IMR-90 (cell line): ENCODE results near the gene RYR2. TPM values are rescaled to one million over a fixed set of nuclear protein-coding genes. Genes with fewer than 3 reads are reported as not detected.

Experiments used
- ATAC-seq: fragments of 200-7000 bp; cut with Tn5 transposase; 2 replicates; pipeline ENCODE4 v1.9.1; 2020; ENCODE audit warnings: low read depth, mild to moderate bottlenecking, moderate library complexity
- BruUV-seq: library from RNA; stranded (reverse); fragments of 400-500 nt; replicated peaks from 2 replicates; lab custom pipeline; 2021; lab: Mats Ljungman, UMichigan
- CTCF ChIA-PET: fragments of 300-600 bp; formaldehyde crosslinking; extraction: SDS; loops from one replicate; lab custom pipeline; 2021; ENCODE audit warnings: antibody characterized with exemption; lab: Yijun Ruan, JAX
- POLR2A ChIA-PET: fragments of 300-600 bp; sonication (Branson Sonifier 250); formaldehyde crosslinking; loops from one replicate; lab custom pipeline; 2022; ENCODE audit warnings: antibody characterized with exemption; ENCODE audit not compliant: unreplicated experiment; lab: Charles Lee
- DNase-seq: peaks from one replicate; pipeline ENCODE4 v3.0.0; 2013
- H2AFZ ChIP-seq: replicated peaks from 2 replicates; pipeline ENCODE3; 2013; ENCODE audit warnings: low read length, mild to moderate bottlenecking; ENCODE audit not compliant: poor library complexity
- H2AK5ac ChIP-seq: 2 replicates; pipeline ENCODE4 v1.6.1; 2013; ENCODE audit warnings: low read depth, low read length, inconsistent platforms
- H2AK9ac ChIP-seq: replicated peaks from 2 replicates; pipeline ENCODE3; 2013; ENCODE audit warnings: mild to moderate bottlenecking, low read depth, low read length, moderate library complexity; ENCODE audit not compliant: poor library complexity
- H2BK120ac ChIP-seq: 2 replicates; pipeline ENCODE4 v1.6.1; 2013; ENCODE audit warnings: low read depth, low read length, inconsistent platforms
- H2BK15ac ChIP-seq: 3 replicates; pipeline ENCODE4 v1.6.1; 2013; ENCODE audit warnings: low read depth, low read length, inconsistent platforms
- H2BK20ac ChIP-seq: 2 replicates; pipeline ENCODE4 v1.6.1; 2013; ENCODE audit warnings: low read depth, mild to moderate bottlenecking, inconsistent platforms, low read length, moderate library complexity
- H2BK5ac ChIP-seq: 2 replicates; pipeline ENCODE4 v1.6.1; 2013; ENCODE audit warnings: mild to moderate bottlenecking, low read depth, low read length, inconsistent platforms; ENCODE audit not compliant: poor library complexity, severe bottlenecking
- H3K14ac ChIP-seq: replicated peaks from 2 replicates; pipeline ENCODE4 v1.6.1; 2013; ENCODE audit warnings: low read depth, low read length, inconsistent platforms
- H3K18ac ChIP-seq: 2 replicates; pipeline ENCODE4 v1.6.1; 2013; ENCODE audit warnings: low read depth, low read length, control low read depth
- H3K23ac ChIP-seq: 2 replicates; pipeline ENCODE4 v1.6.1; 2013; ENCODE audit warnings: low read depth, low read length, inconsistent platforms
- H3K27ac ChIP-seq: 2 replicates; pipeline ENCODE4 v1.5.1; 2013; ENCODE audit warnings: mild to moderate bottlenecking, control low read depth, low read length; ENCODE audit not compliant: insufficient read depth
- H3K27me3 ChIP-seq: 2 replicates; pipeline ENCODE4 v1.6.1; 2013; ENCODE audit warnings: low read length; ENCODE audit not compliant: control insufficient read depth, insufficient read depth
- H3K36me3 ChIP-seq: 2 replicates; pipeline ENCODE4 v1.6.1; 2013; ENCODE audit warnings: low read length, mixed read lengths; ENCODE audit not compliant: control insufficient read depth, insufficient read depth
- H3K4ac ChIP-seq: 2 replicates; pipeline ENCODE4 v1.6.1; 2013; ENCODE audit warnings: low read depth, low read length, inconsistent platforms
- H3K4me1 ChIP-seq: 2 replicates; pipeline ENCODE4 v1.6.1; 2013; ENCODE audit warnings: low read length, mixed read lengths; ENCODE audit not compliant: control insufficient read depth, insufficient read depth
- H3K4me2 ChIP-seq: 2 replicates; pipeline ENCODE4 v1.6.1; 2013; ENCODE audit warnings: low read depth, mild to moderate bottlenecking, control low read depth, low read length, moderate library complexity
- H3K4me3 ChIP-seq: 2 replicates; pipeline ENCODE4 v1.5.1; 2013; ENCODE audit warnings: low read depth, mild to moderate bottlenecking, control low read depth, low read length, moderate library complexity; ENCODE audit not compliant: insufficient read depth
- H3K56ac ChIP-seq: 2 replicates; pipeline ENCODE4 v1.6.1; 2013; ENCODE audit warnings: low read length, inconsistent platforms; ENCODE audit not compliant: insufficient read depth; ENCODE audit errors: extremely low read depth
- H3K79me1 ChIP-seq, 2 experiments: 2 replicates each; pipeline ENCODE4 v1.6.1; 2013; ENCODE audit warnings: low read length in 2 of 2, inconsistent platforms in 1 of 2, low read depth in 1 of 2
- H3K9ac ChIP-seq: 2 replicates; pipeline ENCODE4 v1.6.1; 2013; ENCODE audit warnings: low read depth, low read length, control low read depth
- H3K9me1 ChIP-seq: 2 replicates; pipeline ENCODE4 v1.6.1; 2013; ENCODE audit warnings: low read length, inconsistent platforms; ENCODE audit not compliant: insufficient read depth
- H3K9me3 ChIP-seq: 2 replicates; pipeline ENCODE4 v1.6.1; 2013; ENCODE audit warnings: low read length; ENCODE audit not compliant: control insufficient read depth, insufficient read depth
- H4K20me1 ChIP-seq: 2 replicates; pipeline ENCODE4 v1.6.1; 2013; ENCODE audit warnings: low read length, inconsistent platforms; ENCODE audit not compliant: insufficient read depth
- H4K5ac ChIP-seq: 2 replicates; pipeline ENCODE4 v1.6.1; 2013; ENCODE audit warnings: mild to moderate bottlenecking, low read depth, low read length, control low read depth
- H4K8ac ChIP-seq, 2 experiments: 2 replicates each; pipeline ENCODE4 v1.6.1; 2013; ENCODE audit warnings: low read depth in 2 of 2, low read length in 2 of 2, control low read depth in 1 of 2, inconsistent platforms in 1 of 2
- H4K91ac ChIP-seq: 2 replicates; pipeline ENCODE4 v1.6.1; 2013; ENCODE audit warnings: low read depth, low read length, inconsistent platforms; ENCODE audit not compliant: insufficient read depth
- BHLHE40 ChIP-seq: fragments of 150-350 bp; IDR thresholded peaks from 2 replicates; pipeline ENCODE4 v1.6.1; 2016; ENCODE audit warnings: mild to moderate bottlenecking, low read depth, low read length
- CEBPB ChIP-seq: IDR thresholded peaks from 2 replicates; pipeline ENCODE4 v1.6.1; 2012; ENCODE audit warnings: low read depth, low read length, improper control_type of control experiment
- CHD1 ChIP-seq: IDR thresholded peaks from 2 replicates; pipeline ENCODE4 v1.6.1; 2012; ENCODE audit warnings: low read depth, low read length, improper control_type of control experiment
- CTCF ChIP-seq: conservative IDR thresholded peaks from 2 replicates; pipeline ENCODE4 v1.5.1; 2012; ENCODE audit warnings: mild to moderate bottlenecking, low read depth, low read length, improper control_type of control experiment
- ELK1 ChIP-seq: fragments of 150-350 bp; IDR thresholded peaks from 2 replicates; pipeline ENCODE4 v1.6.1; 2016; ENCODE audit warnings: low read depth, mild to moderate bottlenecking, low read length, moderate library complexity, borderline replicate concordance
- FOS ChIP-seq: fragments of 150-350 bp; IDR thresholded peaks from 2 replicates; pipeline ENCODE4 v1.6.1; 2016; ENCODE audit warnings: low read depth, low read length
- MAFK ChIP-seq: IDR thresholded peaks from 2 replicates; pipeline ENCODE4 v1.6.1; 2012; ENCODE audit warnings: low read depth, low read length, improper control_type of control experiment
- MAZ ChIP-seq: IDR thresholded peaks from 2 replicates; pipeline ENCODE4 v1.6.1; 2012; ENCODE audit warnings: low read depth, mild to moderate bottlenecking, low read length, improper control_type of control experiment, moderate library complexity, borderline replicate concordance
- MXI1 ChIP-seq: IDR thresholded peaks from 2 replicates; pipeline ENCODE4 v1.6.1; 2012; ENCODE audit warnings: low read depth, mild to moderate bottlenecking, low read length, moderate library complexity, borderline replicate concordance
- NFE2L2 ChIP-seq: fragments of 150-350 bp; IDR thresholded peaks from 2 replicates; pipeline ENCODE4 v1.6.1; 2016; ENCODE audit warnings: low read depth, mild to moderate bottlenecking, low read length
- POLR2A ChIP-seq: IDR thresholded peaks from 2 replicates; pipeline ENCODE4 v1.6.1; 2012; ENCODE audit warnings: mild to moderate bottlenecking, low read depth, low read length
- RAD21 ChIP-seq: IDR thresholded peaks from 2 replicates; pipeline ENCODE4 v1.6.1; 2012; ENCODE audit warnings: low read length, improper control_type of control experiment
- RCOR1 ChIP-seq: IDR thresholded peaks from 2 replicates; pipeline ENCODE4 v1.6.1; 2012; ENCODE audit warnings: mild to moderate bottlenecking, low read length, improper control_type of control experiment; ENCODE audit not compliant: insufficient replicate concordance
- RFX5 ChIP-seq: IDR thresholded peaks from 2 replicates; pipeline ENCODE4 v1.8.0; 2012; ENCODE audit warnings: low read depth, mild to moderate bottlenecking, low read length, moderate library complexity
- SMC3 ChIP-seq: fragments of 150-350 bp; IDR thresholded peaks from 2 replicates; pipeline ENCODE4 v1.6.1; 2016; ENCODE audit warnings: low read depth, mild to moderate bottlenecking, antibody characterized with exemption, low read length, moderate library complexity
- USF2 ChIP-seq: fragments of 150-350 bp; IDR thresholded peaks from 2 replicates; pipeline ENCODE4 v1.6.1; 2017; ENCODE audit warnings: mild to moderate bottlenecking, antibody characterized with exemption, low read length, low read depth
- WGBS, 2 experiments: methylation state at CpG; one replicate each; pipeline versions ENCODE4 v1.1.5 to v1.1.7; 2013; ENCODE audit warnings: missing lambda C conversion rate in 2 of 2; ENCODE audit not compliant: insufficient read length in 1 of 2; ENCODE audit errors: extremely low coverage in 2 of 2; 5-methylcytosine and 5-hydroxymethylcytosine counted together
- dilution Hi-C: fragments of 300-500 bp; cut with HindIII; formaldehyde crosslinking; loops from one replicate; pipeline ENCODE4 v1.14.3; 2018; ENCODE audit warnings: low sequenced_read_pairs; ENCODE audit not compliant: unreplicated experiment
- in situ Hi-C: fragments of 300-500 bp; cut with MboI; formaldehyde crosslinking; loops from 3 replicates; pipeline ENCODE4 v1.14.3; 2019; ENCODE audit warnings: low sequenced_read_pairs, inconsistent platforms, mixed read lengths
- intact Hi-C: fragments of 100-400 bp; cut with micrococcal nuclease; formaldehyde crosslinking; loops from 2 replicates; pipeline ENCODE4 v1.10.0; 2022
- polyA plus RNA-seq, 3 experiments: library from polyadenylated mRNA; depleted of rRNA; stranded (reverse); fragments of >200 nt; gene quantifications; 2 replicates each; pipeline ENCODE4 v1.2.3, GENCODE V29; 2012; ENCODE audit warnings: low replicate concordance in 1 of 3
- total RNA-seq: library from RNA; depleted of rRNA; stranded (reverse); fragments of >200 nt; gene quantifications from 2 replicates; pipeline ENCODE4 v1.2.3, GENCODE V29; 2012

The RYR2 gene
- total and polyA plus RNA-seq, 2 of the 4 experiments (the other 2 are of a cell fraction) = not detected

GRCh38 chr1:237788069-237788468, 746.1 kb downstream of the RYR2 start:
- Histone ChIP-seq H3K4me3 (no peak overlapping the region), H3K9me3 (peaks cover 6% of the 10 kb centered on the region; the same call in 1 of the 2 replicates), H3K79me1 (no peaks in the 10 kb centered on the region), H3K36me3 (no peaks in the 10 kb centered on the region), H3K4ac (no peak overlapping the region), H3K18ac (no peak overlapping the region), H3K9ac (no peak overlapping the region), H3K27ac (no peak overlapping the region), H4K5ac (no peak overlapping the region), H3K14ac (no peak overlapping the region), H2BK120ac (no peak overlapping the region), H2AK5ac (no peak overlapping the region), H3K4me1 (no peaks in the 10 kb centered on the region), H2AFZ (no peak overlapping the region), H3K56ac (no peak overlapping the region), H3K23ac (no peak overlapping the region), H2AK9ac (no peak overlapping the region), H4K20me1 (no peaks in the 10 kb centered on the region), H3K9me1 (no peaks in the 10 kb centered on the region), H2BK20ac (no peak overlapping the region), H2BK15ac (no peak overlapping the region), H3K4me2 (no peak overlapping the region), H3K27me3 (no peaks in the 10 kb centered on the region), H4K8ac (no peak overlapping the region), H2BK5ac (no peak overlapping the region), H4K91ac (no peak overlapping the region)
- in situ Hi-C loops (no loop called here), intact Hi-C loops (no loop called here), dilution Hi-C loops (no loop called here)
- ATAC-seq (no peak), DNase-seq (no peak)
- no TSS peak for BruUV-seq
- ChIA-PET CTCF (no interaction called here), POLR2A (no interaction called here)
- TF ChIP-seq POLR2A = no peak
- no peak for TF ChIP-seq ELK1
- TF ChIP-seq MAZ = no peak
- no peak for TF ChIP-seq RCOR1
- no peak for TF ChIP-seq SMC3
- TF ChIP-seq FOS = no peak
- no peak for TF ChIP-seq RFX5
- TF ChIP-seq USF2 = no peak
- no peak for TF ChIP-seq NFE2L2
- TF ChIP-seq MAFK = no peak
- no peak for TF ChIP-seq CEBPB
- no peak for TF ChIP-seq CTCF
- TF ChIP-seq RAD21 = no peak
- TF ChIP-seq BHLHE40 = no peak
- TF ChIP-seq CHD1 = no peak
- no peak for TF ChIP-seq MXI1
- WGBS, 2 experiments = no CpG with 5 or more reads among the region's 3 CpGs
